GM19239 (cell line): Measurements from ENCODE around the gene CCDC33.
"Not testable (repeated sequence)": the region's sequence is repeated elsewhere in the genome, so short reads cannot be mapped to it uniquely, and the experiment has no call there.

Experiments used
- DNase-seq: peaks from one replicate; pipeline ENCODE4 v3.0.0; 2011; ENCODE audit warnings: low spot score; ENCODE audit not compliant: insufficient read length
- FAIRE-seq: peaks from 2 replicates; lab custom pipeline; 2011; peaks lifted over from hg19 to GRCh38; lab: Jason Lieb, UNC

The CCDC33 gene

GRCh38 chr15:74350295-74351275 lies 114.5 kb downstream of the CCDC33 start:
- FAIRE-seq = no peak
- no peak for DNase-seq

DNA sequence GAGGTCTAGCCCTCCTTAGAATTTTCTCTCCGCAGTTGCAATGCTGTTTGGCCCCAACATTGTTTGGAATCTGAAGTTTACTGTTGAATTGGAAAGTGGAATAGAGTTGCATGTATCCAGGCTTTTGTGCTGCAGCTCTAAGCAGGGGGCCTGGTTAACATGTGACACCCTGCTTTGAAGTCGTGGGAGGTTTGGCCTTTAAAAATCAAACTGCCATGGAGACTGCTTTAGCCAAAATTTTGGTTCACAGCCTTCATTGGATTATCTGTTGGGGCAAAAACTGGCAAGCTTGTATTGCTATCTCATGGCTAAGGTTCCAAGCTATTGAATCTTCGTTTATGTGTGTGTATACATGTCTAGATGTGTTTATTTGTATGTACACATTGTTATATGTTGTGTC lies 115.5 kb downstream of the CCDC33 start:
- DNase-seq (no peak), FAIRE-seq (no peak)

GRCh38 chr15:74352393-74352910 lies 116.3 kb downstream of the CCDC33 start:
- FAIRE-seq (no peak), DNase-seq (no peak)

- not testable (repeated sequence) for FAIRE-seq, DNase-seq
Measured at GRCh38 chr15:74353992-74354391, 117.9 kb downstream of the CCDC33 start.

GRCh38 chr15:74356050-74356449 lies 119.9 kb downstream of the CCDC33 start:
- not testable (repeated sequence) for FAIRE-seq, DNase-seq

DNA sequence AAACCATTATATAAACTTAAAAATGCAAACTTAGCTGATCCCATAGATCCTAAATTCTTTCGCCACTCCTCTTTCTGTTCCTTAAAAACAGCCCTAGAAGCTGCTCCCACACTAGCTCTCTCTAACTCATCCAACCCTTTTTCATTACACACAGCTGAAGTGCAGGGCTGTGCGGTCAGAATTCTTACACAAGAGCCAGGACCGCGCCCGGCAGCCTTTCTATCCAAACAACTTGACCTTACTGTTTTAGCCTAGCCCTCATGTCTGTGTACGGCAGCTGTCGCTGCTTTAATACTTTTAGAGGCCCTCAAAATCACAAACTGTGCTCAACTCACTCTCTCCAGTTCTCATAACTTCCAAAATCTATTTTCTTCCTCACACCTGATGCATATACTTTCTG lies 121.4 kb downstream of the CCDC33 start:
- FAIRE-seq, DNase-seq: not testable (repeated sequence)

DNA sequence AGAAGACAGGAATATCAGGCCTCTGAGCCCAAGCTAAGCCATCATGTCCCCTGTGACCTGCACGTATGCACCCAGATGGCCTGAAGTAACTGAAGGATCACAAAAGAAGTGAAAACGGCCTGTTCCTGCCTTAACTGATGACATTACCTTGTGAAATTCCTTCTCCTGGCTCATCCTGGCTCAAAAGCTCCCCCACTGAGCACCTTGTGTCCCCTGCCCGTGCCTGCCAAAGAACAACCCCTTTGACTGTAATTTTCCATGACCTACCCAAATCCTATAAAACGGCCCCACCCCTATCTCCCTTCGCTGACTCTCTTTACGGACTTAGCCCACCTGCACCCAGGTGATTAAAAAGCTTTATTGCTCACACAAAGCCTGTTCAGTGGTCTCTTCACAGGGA lies 123.2 kb downstream of the CCDC33 start:
- DNase-seq, FAIRE-seq: not testable (repeated sequence)

GRCh38 chr15:74360855-74361254 lies 124.7 kb downstream of the CCDC33 start:
- not testable (repeated sequence) for FAIRE-seq, DNase-seq

GRCh38 chr15:74362482-74362881 lies 126.4 kb downstream of the CCDC33 start:
- no peak for DNase-seq
- FAIRE-seq = no peak

- FAIRE-seq = no peak
- no peak for DNase-seq
Measured at GRCh38 chr15:74364936-74365597, 128.9 kb downstream of the CCDC33 start.

DNA sequence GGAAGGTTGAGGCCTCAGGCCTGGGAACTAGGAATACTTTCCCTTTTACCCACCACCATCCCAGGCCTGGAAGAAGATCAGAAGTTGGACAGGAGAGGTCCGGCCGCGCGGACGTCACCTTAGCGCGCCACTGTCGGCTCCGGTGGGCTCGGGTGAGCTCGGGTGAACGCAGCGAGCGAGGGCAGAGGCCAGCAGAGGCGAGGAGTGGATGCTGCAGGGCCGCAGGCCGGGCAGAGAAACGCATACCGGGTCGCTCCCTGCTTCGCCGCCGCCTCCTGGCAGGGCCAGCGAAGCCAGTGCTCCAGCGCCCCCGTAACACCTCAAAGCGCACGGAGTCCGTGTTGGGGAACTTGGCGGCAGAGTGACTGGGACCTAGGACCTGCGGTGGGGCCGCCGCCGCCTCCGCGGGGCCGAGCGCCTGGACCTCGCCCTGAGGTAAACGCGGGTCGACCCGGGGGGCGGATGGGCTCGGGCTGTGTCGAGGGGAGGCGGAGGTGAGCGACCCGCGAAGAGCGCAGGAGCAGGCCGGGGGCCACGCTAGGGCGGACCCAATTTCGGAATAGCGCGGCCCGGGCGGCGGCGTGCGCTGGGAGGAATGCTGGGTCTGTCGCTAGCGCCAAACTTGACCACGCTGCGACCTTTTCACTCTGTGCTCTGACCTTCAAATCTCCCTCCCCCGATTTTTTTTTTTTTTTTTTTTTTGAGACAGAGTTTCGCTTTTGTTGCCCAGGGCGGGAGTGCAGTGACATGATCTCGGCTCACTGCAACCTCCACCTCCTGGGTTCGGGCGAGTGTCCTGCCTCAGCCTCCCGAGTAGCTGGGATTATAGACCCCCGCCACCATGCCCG lies 129.7 kb downstream of the CCDC33 start:
- no peak for DNase-seq
- FAIRE-seq = no peak

DNA sequence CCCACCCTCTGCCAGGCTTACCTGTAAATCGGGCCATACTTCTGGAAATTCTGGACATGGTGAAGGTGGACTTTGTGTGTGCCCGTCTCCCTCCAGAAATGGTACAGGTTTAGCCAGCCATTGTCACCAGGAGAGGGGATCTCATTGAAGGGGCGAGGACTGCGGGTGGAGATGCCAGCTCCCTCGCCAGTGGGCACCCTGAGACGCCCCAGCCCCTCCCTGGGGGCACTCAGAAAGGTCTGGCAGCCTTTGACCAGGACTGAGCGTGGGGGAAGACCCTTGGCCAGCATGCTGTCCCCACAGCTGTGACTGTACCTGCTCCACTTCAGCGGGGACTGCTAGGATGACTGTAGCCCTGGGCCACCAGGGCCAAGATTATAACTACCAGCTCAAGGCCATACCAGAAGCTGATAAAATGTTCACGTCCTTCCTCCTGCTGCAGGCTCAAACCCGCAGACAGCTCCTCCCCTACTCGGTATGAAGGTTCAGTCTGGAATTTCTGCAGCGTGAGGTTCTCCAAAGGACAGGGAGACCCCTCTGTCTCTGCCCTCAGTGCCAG lies 131.2 kb downstream of the CCDC33 start, which contains the start of gene CYP11A1:
TSS of gene CYP11A1 (minus strand) at position 351 of the 559 bp plus-strand sequence. CDS start at position 290, 61 bp downstream.
- FAIRE-seq (no peak), DNase-seq (no peak)

DNA sequence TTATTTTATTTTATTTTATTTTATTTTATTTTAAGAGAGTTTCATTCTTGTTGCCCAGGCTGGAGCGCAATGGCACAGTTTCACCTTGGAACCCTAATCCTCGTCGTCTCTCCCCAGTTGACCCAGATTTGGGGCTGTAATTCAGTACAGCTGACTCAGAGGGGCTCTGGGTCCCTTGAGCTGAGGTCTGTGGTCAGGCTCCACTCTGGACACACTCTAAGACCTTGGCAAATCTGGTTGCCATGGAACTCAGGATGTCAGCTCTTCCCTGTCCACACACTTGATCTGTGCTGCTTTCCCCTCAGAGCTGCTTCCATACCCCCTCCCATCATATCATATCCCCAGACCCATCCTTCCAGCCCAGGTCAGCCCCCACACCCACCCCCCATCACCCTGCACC lies 132.0 kb downstream of the CCDC33 start:
- DNase-seq (no peak), FAIRE-seq (no peak)

DNA sequence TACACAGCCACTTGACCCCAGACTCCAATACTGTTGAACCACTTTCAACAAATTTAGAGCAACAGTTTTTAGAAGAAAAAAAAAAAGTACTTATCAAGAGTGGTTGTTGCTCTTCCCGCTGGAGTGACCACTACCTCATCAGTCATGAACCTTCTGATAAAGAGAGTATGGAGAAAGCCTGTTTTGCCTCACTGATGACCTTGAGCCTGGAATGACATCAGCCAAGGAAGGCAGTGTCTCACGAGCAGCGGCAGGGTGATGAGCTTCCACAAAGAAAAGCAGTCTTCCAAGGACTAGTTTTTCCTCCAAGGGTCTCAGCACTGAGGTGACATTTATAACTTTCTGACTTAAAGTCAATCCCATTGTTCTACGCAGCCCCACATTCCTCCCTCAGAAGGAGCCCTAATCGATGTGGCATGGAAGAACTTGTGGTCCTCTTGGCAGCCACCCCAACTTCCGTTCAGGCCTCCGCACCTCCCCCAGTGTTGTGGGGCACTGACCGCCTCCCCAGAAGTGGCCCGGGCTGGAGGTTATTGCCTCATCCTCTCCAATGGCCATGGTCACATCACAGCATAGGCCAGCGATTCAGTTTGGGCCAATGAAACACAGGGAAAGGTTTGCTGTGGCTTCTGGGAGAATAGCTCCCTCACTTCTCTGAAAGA lies 133.1 kb downstream of the CCDC33 start:
- no peak for FAIRE-seq
- DNase-seq = no peak

DNA sequence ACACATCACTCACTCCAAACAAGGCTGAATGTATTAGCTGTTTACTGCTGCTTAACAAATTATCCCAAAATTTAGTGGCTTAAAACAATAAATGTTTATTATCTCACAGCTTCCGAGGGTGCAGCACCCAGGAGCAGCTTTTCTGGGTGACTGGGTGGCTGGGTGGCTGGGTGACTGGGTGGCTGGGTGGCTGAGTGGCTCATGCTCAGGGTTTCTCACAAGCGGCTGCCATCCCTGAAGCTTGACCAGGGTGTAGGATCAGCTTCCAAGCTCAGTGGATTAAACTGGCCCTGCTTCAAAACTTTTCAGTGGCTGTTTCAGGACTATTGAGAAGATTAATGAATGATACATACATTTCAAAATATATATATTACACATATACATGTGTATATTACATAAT lies 133.6 kb downstream of the CCDC33 start:
- DNase-seq (no peak), FAIRE-seq (no peak)

DNA sequence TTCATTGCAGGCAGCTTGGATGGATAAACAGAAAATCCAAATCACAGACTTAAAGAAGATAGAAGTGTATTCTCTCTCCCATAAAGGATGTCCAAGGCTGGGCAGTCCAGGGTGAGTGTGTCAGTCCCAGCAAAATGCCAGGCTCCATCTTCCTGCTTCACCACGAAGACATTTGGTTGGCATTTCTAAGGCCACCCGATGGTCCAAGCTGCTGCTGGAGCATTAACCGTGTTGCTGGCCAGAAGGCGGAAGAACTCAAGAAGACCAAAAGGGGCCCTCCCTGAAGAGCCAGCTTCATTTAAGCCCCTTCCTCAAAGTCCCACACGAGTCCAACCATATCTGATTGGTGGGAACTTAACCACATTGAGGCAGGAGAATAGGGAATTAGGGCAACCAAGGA lies 134.3 kb downstream of the CCDC33 start:
- FAIRE-seq (no peak), DNase-seq (no peak)

DNA sequence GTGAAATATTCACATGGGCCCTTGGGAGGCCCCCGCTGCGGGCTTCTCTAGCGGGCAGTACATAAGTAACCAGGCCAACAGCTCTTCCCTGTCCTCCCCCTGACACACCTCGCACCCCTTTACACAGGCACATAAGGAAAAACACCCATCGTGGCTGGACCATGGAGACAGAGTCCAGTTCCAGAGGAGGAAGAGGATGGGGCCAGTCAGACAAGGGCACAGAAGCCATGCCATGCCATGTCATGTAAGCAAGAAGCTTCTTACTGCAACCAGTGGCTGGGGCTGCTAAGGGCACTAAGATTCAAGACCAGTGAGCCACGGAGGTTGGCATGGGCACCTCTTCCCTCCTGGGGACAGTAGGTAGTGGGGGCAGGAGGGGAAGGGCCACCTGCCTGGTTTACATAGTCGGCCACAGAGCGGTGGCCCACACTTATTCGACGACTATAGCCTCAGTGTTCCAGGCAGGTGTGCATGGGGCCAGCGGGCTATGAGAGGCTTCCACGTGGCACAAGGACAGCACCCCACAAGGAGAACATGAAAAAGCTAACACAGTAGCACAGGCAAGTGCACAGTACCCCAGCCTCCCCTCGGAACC lies 137.0 kb downstream of the CCDC33 start:
- no peak for DNase-seq
- no peak for FAIRE-seq

GRCh38 chr15:74373731-74374647 lies 137.9 kb downstream of the CCDC33 start:
- FAIRE-seq (peak; percentile 93), DNase-seq (peak; percentile 91)
